ENCODE data around the gene KCTD20.

The KCTD20 gene

DNA sequence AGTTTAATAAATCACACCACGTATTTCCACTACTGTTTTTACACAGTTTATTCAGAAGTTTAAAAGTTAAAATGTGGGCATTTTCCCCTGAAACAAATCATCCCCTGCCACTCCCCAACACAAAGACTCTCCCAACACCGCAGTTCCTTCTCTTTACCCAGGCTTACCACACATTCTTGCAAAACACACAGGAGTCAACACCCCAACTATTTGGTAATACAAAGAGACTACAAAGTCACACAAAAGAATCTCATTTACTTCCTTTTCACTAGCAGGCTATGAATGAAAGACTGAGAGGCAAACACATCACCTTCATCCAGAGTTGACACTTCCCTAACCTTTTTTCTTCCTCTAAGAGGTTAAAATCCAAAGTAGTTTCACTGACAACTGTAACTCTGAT, 51.1 kb downstream of the KCTD20 start:
- no peak for DNase-seq (ENCODE audit: insufficient read length, low spot score)
- no peak for TF ChIP-seq POLR2A (IDR thresholded peaks at IDR 0.05; ENCODE audit: low read depth, low read length)
- no peak for FAIRE-seq

DNA sequence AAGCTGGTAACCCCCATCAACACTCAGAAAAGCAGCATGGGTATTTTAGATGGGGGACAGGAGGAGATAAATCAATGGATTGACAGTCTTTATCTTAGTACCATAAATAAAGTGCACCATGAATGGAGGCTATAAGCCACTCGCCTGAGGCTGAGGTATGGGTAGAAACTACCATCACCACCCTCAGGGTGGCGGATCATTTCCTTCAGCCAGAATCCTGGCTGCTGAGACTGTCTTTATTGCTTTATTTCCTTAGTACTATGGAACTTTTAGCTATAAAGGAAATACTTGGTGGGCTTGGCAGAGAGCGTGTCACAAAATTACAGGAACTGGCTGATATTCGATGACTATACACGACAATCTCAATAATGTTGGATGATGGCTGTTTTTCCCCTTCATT, 52.3 kb downstream of the KCTD20 start:
- DNase-seq (ENCODE audit: insufficient read length, low spot score) (no peak), FAIRE-seq (no peak)
- no peak for TF ChIP-seq POLR2A (IDR thresholded peaks at IDR 0.05; ENCODE audit: low read depth, low read length)

- no peak for TF ChIP-seq POLR2A (IDR thresholded peaks at IDR 0.05; ENCODE audit: low read depth, low read length)
Observed at GRCh38 chr6:36499918-36500317, 57.1 kb downstream of the KCTD20 start.

GRCh38 chr6:36501686-36502085, 58.9 kb downstream of the KCTD20 start:
- DNase-seq (ENCODE audit: insufficient read length, low spot score), result no peak
- TF ChIP-seq POLR2A (IDR thresholded peaks at IDR 0.05; ENCODE audit: low read depth, low read length), result no peak
- no peak for FAIRE-seq

More at GRCh38 chr6:36499918-36500317, 57.1 kb downstream of the KCTD20 start:
- peak; percentile 38 for FAIRE-seq
- DNase-seq (ENCODE audit: insufficient read length, low spot score), result no peak

GRCh38 chr6:36504181-36504580, 61.4 kb downstream of the KCTD20 start:
- no peak for DNase-seq (ENCODE audit: insufficient read length, low spot score)
- TF ChIP-seq POLR2A (IDR thresholded peaks at IDR 0.05; ENCODE audit: low read depth, low read length), result no peak
- no peak for FAIRE-seq

GRCh38 chr6:36504982-36505381, 62.2 kb downstream of the KCTD20 start:
- no peak for DNase-seq (ENCODE audit: insufficient read length, low spot score)
- TF ChIP-seq POLR2A (IDR thresholded peaks at IDR 0.05; ENCODE audit: low read depth, low read length), result no peak
- FAIRE-seq, result no peak

GRCh38 chr6:36505744-36506534, 63.1 kb downstream of the KCTD20 start:
- DNase-seq (ENCODE audit: insufficient read length, low spot score) (no peak), FAIRE-seq (no peak)
- TF ChIP-seq POLR2A (IDR thresholded peaks at IDR 0.05; ENCODE audit: low read depth, low read length), result no peak

GRCh38 chr6:36506611-36507010, 63.8 kb downstream of the KCTD20 start:
- DNase-seq (ENCODE audit: insufficient read length, low spot score) (no peak), FAIRE-seq (no peak)
- TF ChIP-seq POLR2A (IDR thresholded peaks at IDR 0.05; ENCODE audit: low read depth, low read length), result no peak

DNA sequence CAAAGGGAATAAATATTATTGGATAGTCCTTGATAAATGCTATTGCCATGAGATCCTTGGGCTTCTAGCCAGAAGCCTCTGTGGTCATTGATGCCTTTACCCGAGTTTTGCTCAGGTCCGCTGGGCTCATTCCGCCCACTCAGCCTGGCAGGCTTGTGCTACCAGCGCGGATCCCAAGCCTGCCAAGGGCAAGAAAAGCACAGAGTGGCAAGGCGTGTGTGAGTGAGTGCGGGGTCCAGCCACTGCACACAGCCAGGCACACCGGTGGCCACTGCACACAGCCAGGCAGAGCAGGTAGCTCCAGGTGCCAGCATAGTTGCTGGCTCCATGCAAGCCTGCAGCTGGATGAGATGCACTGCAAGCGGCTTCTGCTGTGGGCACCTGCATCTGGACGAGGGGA, 65.7 kb downstream of the KCTD20 start:
- DNase-seq (ENCODE audit: insufficient read length, low spot score) (no peak), FAIRE-seq (no peak)
- TF ChIP-seq POLR2A (IDR thresholded peaks at IDR 0.05; ENCODE audit: low read depth, low read length), result no peak

DNA sequence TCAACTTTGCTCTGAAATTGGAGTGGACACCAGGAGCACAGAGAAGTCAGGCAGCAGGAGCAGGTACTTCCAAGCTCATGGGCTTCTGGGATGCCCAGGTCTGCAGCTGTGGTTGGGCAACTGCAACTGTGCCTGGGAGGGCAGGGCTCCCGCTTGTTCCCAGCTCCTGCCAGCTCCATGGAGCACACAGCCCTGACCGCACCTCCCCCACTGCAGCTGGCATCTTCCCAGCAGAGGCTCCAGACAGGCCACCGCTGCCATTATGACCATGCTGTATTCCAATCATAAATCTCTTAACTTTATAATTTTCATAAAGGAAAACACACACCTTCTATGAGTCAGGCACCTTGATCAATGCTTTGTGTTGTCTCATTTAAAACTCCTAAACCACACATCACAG, 67.6 kb downstream of the KCTD20 start:
- DNase-seq (ENCODE audit: insufficient read length, low spot score) (no peak), FAIRE-seq (no peak)
- no peak for TF ChIP-seq POLR2A (IDR thresholded peaks at IDR 0.05; ENCODE audit: low read depth, low read length)

GRCh38 chr6:36514554-36515456, 72.0 kb downstream of the KCTD20 start:
- no peak for DNase-seq (ENCODE audit: insufficient read length, low spot score)
- TF ChIP-seq POLR2A (IDR thresholded peaks at IDR 0.05; ENCODE audit: low read depth, low read length), result no peak
- FAIRE-seq, result no peak

DNA sequence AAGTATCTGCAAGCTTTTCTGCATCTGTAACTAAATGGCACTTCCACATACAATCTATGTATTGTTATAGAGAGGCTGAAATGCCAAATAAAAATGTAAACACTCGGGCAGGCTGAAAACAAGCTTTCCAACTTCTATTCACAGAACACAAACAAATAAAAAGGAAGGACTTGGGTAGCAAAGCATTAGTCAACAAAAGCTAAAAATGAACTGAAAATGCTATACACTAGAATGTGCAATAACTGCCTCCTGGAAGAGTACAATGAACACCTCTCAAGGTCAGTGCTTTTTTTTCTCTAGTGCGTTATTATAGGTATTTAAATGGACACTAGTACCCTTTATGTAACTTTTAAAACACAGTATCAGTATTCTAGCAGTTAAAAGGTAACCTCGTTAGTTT, 73.0 kb downstream of the KCTD20 start:
- no peak for TF ChIP-seq POLR2A (IDR thresholded peaks at IDR 0.05; ENCODE audit: low read depth, low read length)
- FAIRE-seq, result no peak
- DNase-seq (ENCODE audit: insufficient read length, low spot score), result no peak

DNA sequence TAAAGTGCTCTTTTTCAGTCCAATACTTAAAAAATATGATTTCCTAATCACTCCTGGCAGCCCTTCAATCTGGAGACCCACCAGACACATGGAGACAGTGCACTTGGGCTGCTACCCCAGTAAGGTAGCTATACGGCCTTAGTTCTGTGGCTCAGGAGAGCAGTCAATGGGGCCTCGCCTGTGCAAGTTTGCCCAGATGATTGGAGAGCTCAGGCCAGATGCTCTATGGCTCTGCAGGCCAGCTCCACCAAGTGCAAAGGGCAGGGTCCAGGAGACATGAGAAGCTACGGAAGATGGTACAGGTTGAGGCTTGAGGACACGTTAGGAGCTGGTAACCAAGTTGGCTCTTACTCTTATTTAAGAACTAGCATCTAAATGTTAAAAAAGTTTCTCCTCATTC, 73.8 kb downstream of the KCTD20 start:
- FAIRE-seq (no peak), DNase-seq (ENCODE audit: insufficient read length, low spot score) (no peak)
- TF ChIP-seq POLR2A (IDR thresholded peaks at IDR 0.05; ENCODE audit: low read depth, low read length), result no peak

- DNase-seq (ENCODE audit: insufficient read length, low spot score) (no peak), FAIRE-seq (no peak)
- TF ChIP-seq POLR2A (IDR thresholded peaks at IDR 0.05; ENCODE audit: low read depth, low read length), result no peak
Observed at GRCh38 chr6:36516988-36517387, 74.2 kb downstream of the KCTD20 start.

DNA sequence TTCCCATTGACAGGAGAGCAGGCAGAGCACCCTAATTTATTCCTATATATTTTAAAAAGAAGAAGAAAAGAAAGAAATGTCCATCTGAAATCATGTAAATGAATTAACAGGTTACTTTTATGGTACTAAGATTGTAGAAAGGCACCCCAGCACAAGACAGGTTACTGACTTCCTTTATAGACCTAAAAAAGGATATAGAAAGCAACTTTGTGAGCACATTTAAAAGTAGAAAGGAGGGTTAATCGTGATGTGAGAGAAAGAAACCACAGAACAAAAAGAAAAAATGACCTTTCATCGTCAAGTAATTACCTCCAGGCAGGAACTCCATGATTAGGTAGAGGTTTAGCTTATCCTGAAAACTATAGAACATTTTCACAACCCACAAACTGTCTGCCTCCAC, 74.6 kb downstream of the KCTD20 start:
- TF ChIP-seq POLR2A (IDR thresholded peaks at IDR 0.05; ENCODE audit: low read depth, low read length), result no peak
- FAIRE-seq (no peak), DNase-seq (ENCODE audit: insufficient read length, low spot score) (no peak)

All from H54 (cell line).